CMK (cell line): ENCODE data around the gene PPRC1.

Experiments used
- DNase-seq: peaks from one replicate; pipeline ENCODE4 v3.0.0-alpha.2; 2010; ENCODE audit warnings: low read depth

The PPRC1 gene, protein sequence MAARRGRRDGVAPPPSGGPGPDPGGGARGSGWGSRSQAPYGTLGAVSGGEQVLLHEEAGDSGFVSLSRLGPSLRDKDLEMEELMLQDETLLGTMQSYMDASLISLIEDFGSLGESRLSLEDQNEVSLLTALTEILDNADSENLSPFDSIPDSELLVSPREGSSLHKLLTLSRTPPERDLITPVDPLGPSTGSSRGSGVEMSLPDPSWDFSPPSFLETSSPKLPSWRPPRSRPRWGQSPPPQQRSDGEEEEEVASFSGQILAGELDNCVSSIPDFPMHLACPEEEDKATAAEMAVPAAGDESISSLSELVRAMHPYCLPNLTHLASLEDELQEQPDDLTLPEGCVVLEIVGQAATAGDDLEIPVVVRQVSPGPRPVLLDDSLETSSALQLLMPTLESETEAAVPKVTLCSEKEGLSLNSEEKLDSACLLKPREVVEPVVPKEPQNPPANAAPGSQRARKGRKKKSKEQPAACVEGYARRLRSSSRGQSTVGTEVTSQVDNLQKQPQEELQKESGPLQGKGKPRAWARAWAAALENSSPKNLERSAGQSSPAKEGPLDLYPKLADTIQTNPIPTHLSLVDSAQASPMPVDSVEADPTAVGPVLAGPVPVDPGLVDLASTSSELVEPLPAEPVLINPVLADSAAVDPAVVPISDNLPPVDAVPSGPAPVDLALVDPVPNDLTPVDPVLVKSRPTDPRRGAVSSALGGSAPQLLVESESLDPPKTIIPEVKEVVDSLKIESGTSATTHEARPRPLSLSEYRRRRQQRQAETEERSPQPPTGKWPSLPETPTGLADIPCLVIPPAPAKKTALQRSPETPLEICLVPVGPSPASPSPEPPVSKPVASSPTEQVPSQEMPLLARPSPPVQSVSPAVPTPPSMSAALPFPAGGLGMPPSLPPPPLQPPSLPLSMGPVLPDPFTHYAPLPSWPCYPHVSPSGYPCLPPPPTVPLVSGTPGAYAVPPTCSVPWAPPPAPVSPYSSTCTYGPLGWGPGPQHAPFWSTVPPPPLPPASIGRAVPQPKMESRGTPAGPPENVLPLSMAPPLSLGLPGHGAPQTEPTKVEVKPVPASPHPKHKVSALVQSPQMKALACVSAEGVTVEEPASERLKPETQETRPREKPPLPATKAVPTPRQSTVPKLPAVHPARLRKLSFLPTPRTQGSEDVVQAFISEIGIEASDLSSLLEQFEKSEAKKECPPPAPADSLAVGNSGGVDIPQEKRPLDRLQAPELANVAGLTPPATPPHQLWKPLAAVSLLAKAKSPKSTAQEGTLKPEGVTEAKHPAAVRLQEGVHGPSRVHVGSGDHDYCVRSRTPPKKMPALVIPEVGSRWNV (N-terminal part only)

GRCh38 chr10:102132563-102133372, at the start of gene PPRC1:
Gene PPRC1 (plus strand): TSS chr10:102133040. CDS start chr10:102133069, 29 bp downstream.
- DNase-seq: peak; percentile 99

- DNase-seq: no peak
Measured at GRCh38 chr10:102083541-102083940, 49.3 kb upstream of the PPRC1 start.

- no peak for DNase-seq
Measured at GRCh38 chr10:102085336-102085735, 47.5 kb upstream of the PPRC1 start.

GRCh38 chr10:102086196-102086595, 46.6 kb upstream of the PPRC1 start:
- no peak for DNase-seq

- no peak for DNase-seq
Measured at GRCh38 chr10:102090772-102091171, 42.1 kb upstream of the PPRC1 start.

- DNase-seq: no peak
Measured at GRCh38 chr10:102096449-102096848, 36.4 kb upstream of the PPRC1 start.

DNA sequence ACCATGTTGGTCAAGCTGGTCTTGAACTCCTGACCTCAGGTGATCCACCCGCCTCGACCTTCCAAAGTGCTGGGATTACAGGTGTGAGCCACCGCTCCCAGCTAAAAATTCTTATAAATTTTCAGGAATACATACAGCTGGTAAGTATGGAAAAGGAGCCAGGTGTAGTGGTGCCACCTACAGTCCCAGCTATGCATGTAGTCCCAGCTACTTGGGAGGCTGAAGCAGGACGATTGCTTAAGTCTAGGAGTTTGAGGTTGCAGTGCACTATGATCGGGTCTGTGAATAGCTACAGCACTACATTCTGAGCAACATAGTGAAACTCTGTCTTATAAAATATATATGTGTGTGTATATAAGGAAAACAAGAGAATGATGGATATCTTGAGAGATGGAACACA, 31.7 kb upstream of the PPRC1 start:
- DNase-seq: no peak

DNA sequence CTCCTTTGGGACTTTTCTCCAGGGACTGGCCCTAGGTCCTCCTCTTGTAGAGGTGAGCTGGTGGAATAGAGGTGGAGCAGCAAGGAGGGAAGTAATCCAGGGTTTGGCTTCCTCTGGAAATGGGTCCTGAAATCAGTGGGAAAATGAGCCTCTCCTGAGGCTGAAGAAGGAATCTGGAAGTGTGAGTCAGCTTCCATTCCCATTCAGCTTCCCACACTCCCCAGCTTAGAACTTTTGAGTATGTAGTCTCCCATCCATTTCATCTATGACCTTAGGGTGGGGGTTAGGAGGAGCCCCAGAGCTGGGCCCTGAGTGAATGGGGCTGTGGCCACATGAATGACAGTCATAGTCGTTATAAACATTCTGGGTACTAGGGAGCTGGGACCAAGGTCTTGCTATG, 30.4 kb upstream of the PPRC1 start:
- DNase-seq: no peak

DNA sequence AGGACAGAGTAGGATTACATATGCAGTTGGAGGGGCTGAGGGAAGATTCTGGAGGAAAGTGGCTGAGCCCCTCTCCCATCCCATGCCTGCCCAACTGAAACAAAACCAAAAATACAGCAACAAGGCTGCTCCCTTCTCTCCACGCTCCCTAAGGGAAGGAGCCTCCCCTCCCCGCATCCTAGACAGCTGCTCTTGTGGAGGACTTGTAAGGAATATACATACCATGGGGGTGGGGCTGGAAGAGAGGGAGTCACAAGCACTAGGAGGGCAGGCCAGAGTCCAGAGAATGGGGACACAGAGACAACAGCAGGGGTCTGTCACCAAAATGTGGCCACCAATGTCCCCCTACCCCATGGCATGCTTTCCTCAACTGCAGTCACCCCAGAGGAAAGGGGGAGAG, 25.8 kb upstream of the PPRC1 start:
- peak; percentile 14 for DNase-seq

- DNase-seq: peak; percentile 17
Measured at GRCh38 chr10:102109166-102110116, 23.4 kb upstream of the PPRC1 start.

DNA sequence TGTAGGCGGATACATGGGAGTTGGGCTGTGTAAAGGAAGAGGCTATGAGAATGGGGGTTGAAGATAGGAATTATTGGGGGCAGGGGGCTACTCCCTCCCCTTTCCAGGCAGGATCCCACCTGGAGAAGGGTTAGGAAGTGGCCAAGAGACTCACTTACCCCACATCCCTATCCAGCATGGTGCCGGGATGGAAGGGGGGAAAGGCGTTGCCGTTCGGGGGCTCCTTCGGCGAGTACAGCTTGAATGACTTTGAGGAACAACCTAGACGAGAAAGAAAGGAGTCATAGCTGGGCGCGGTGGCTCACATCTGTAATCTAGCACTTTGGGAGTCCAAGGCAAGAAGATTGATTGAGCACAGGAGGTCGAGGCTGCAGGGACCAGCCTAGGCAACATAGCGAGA, 21.6 kb upstream of the PPRC1 start:
- DNase-seq: peak; percentile 7

DNA sequence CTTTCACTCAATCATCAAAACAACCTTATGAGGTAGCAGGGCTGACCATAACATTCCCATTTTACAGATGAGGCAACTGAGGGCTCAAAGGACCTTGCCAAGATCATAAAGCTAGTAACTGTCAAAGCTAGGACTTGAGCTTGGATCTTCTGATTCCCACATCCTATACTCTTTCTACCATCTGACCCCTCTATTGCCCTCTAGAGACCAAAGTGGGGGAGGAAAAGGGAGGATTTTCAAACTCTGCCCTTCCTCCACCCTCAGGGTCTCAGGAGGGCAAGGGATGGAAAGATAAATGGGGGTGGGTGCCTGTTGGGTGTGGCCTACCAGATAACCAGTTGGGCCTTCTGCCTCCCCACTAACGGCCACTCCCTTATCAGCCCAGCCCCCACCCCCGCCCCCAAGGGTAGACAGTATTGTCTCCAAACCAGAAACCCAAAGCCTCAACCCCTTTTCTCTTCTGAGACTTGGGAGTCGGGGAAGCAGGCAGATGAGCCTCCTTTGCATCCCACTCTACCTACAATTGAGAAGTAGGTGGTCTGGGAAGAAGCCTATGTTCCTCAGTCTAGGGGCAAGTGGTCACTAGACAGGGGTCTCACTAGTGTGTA, 20.5 kb upstream of the PPRC1 start:
- DNase-seq: peak; percentile 94

- no peak for DNase-seq
Measured at GRCh38 chr10:102113261-102113955, 19.4 kb upstream of the PPRC1 start.

- DNase-seq: no peak
Measured at GRCh38 chr10:102113956-102114857, 18.6 kb upstream of the PPRC1 start.

- peak; percentile 83 for DNase-seq
Measured at GRCh38 chr10:102114861-102115618, 17.8 kb upstream of the PPRC1 start.

DNA sequence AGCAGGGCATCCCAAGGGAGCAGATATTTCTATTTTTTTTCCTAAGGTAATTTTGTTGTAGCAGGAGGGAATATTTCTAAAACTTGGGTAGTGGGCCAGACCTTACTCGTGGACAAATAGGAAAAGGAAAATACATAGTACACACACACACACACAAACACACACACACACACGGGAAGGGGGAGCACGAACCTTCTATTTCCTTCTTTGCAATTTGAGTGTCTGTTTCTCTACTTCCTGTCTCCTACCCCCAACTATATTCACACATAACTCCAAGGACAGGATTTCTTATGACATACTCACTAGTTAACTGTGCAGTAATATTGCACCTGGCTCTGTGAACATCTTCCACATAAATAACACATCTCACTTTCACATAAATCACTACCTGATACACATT, 17.1 kb upstream of the PPRC1 start:
- no peak for DNase-seq

GRCh38 chr10:102116656-102117055, 16.2 kb upstream of the PPRC1 start:
- no peak for DNase-seq
